ENCODE measurements around the gene CCDC149. TPM values are rescaled to one million over a fixed set of nuclear protein-coding genes. Genes with fewer than 3 reads are reported as not detected.

CCDC149 gene
- total and polyA plus RNA-seq, 9 of the 15 experiments (the other 6 are each of a cell fraction or from before 2014, with no cell fraction given), result 0.04 to 0.18 TPM; not detected in 7

DNA sequence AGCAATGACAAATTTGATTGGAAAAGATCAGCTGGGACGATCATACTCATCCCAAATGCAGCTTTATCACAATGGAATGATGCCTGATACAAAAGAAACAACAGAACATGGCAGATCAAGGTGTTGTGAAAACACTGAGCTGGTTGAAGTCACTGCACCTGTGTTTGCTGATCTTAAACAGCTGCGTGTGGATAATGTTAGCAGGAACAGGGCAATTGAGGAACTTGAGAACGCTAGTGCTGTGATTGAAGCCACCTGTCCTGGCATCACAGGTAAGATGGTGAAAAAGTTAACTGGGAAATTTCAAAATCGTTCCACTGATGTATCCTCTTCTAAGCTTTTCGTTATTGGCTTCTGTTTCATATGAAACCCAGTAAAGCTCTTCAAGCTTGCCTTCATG is 144.8 kb downstream of the CCDC149 start:
- intact Hi-C loops (cut with micrococcal nuclease), result no loop called here
- Histone ChIP-seq H3K9me3 (replicated peaks; ENCODE audit: control insufficient read depth, insufficient read depth, low read depth, low read length) (no peaks in the 10 kb centered on the region), H3K4me3 (no peak overlapping the region), H4K20me1 (replicated peaks; ENCODE audit: control insufficient read depth, insufficient read depth, low read length) (no peaks in the 10 kb centered on the region), H3K4me2 (ENCODE audit: insufficient read depth, low read length) (no peak overlapping the region), H3K4me1 (replicated peaks in 1 of 2; ENCODE audit: control insufficient read depth in 2 of 2, insufficient read depth in 2 of 2, low read length in 2 of 2) (no peaks in the 10 kb centered on the region), H3K36me3 (ENCODE audit: control insufficient read depth, insufficient read depth, low read length) (no peaks in the 10 kb centered on the region), H3K27me3 (ENCODE audit: control insufficient read depth in 2 of 2, insufficient read depth in 2 of 2, low read length in 2 of 2) (no peaks in the 10 kb centered on the region), H3K9ac (ENCODE audit: insufficient read depth in 1 of 2, low read depth in 2 of 2, low read length in 2 of 2) (no peak overlapping the region), H3K9me1 (ENCODE audit: control insufficient read depth, insufficient read depth, low read length) (no peaks in the 10 kb centered on the region), H3K79me2 (ENCODE audit: control insufficient read depth, insufficient read depth, low read length) (no peaks in the 10 kb centered on the region), H3K27ac (ENCODE audit: extremely low read depth, low read depth, low read length) (no peak overlapping the region), H2AFZ (ENCODE audit: low read depth, low read length) (no peak overlapping the region)
- BruUV-seq (replicated peaks), result no TSS peak
- ATAC-seq (no peak), FAIRE-seq (no peak), DNase-seq (ENCODE audit: extremely low read depth in 1 of 4, low spot score in 3 of 4) (no peak)
- WGBS (ENCODE audit: insufficient coverage, low coverage, missing lambda C conversion rate), result 0% methylated on average over 5 of the region's 5 CpGs
- ChIA-PET CTCF (ENCODE audit: low intra/inter-chr PET ratio) (no interaction called here), POLR2A (interaction anchor here (0.7 kb wide), 1 partner anchor 13 kb away, joined by 3 read pairs; no protein-coding TSS in a partner anchor)
- in situ Hi-C loops (cut with MboI), result no loop called here
- TF ChIP-seq CBX1 (IDR thresholded peaks at IDR 0.05; ENCODE audit: low read depth) (no peak), PRPF4 (IDR thresholded peaks at IDR 0.05; ENCODE audit: insufficient read depth, low read depth, low read length, poor library complexity, severe bottlenecking) (no peak), IFI16 (CRISPR knock-in tag; IDR thresholded peaks at IDR 0.05) (no peak), CEBPG (CRISPR knock-in tag; IDR thresholded peaks at IDR 0.05) (no peak), CEBPG (tag; conservative IDR thresholded peaks at IDR 0.05 in 1 of 2, IDR thresholded peaks at IDR 0.05 in 1 of 2) (no peak), HBP1 (CRISPR knock-in tag; IDR thresholded peaks at IDR 0.05) (no peak)
- TF ChIP-seq, protein P1, sequence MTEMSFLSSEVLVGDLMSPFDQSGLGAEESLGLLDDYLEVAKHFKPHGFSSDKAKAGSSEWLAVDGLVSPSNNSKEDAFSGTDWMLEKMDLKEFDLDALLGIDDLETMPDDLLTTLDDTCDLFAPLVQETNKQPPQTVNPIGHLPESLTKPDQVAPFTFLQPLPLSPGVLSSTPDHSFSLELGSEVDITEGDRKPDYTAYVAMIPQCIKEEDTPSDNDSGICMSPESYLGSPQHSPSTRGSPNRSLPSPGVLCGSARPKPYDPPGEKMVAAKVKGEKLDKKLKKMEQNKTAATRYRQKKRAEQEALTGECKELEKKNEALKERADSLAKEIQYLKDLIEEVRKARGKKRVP (CRISPR knock-in tag; IDR thresholded peaks at IDR 0.05), result no peak
- TF ChIP-seq, protein P2, sequence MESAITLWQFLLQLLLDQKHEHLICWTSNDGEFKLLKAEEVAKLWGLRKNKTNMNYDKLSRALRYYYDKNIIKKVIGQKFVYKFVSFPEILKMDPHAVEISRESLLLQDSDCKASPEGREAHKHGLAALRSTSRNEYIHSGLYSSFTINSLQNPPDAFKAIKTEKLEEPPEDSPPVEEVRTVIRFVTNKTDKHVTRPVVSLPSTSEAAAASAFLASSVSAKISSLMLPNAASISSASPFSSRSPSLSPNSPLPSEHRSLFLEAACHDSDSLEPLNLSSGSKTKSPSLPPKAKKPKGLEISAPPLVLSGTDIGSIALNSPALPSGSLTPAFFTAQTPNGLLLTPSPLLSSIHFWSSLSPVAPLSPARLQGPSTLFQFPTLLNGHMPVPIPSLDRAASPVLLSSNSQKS (CRISPR knock-in tag; IDR thresholded peaks at IDR 0.05), result no peak
